Measurements from ENCODE around the gene CDH23.

Gene CDH23

GRCh38 chr10:71537681-71538080 lies 141.0 kb downstream of the CDH23 start:
- DNase-seq (ENCODE audit: low spot score): no peak

GRCh38 chr10:71538608-71539260 lies 142.0 kb downstream of the CDH23 start:
- DNase-seq (ENCODE audit: low spot score): no peak

- no peak for DNase-seq (ENCODE audit: low spot score)
These were observed 142.9 kb downstream of the CDH23 start for GRCh38 chr10:71539442-71540118.

- DNase-seq (ENCODE audit: low spot score): no peak
These were observed 145.8 kb downstream of the CDH23 start for GRCh38 chr10:71542478-71542877.

GRCh38 chr10:71543608-71544170 lies 147.0 kb downstream of the CDH23 start:
- no peak for DNase-seq (ENCODE audit: low spot score)

GRCh38 chr10:71545001-71545400 lies 148.3 kb downstream of the CDH23 start:
- DNase-seq (ENCODE audit: low spot score): no peak

- no peak for DNase-seq (ENCODE audit: low spot score)
These were observed 149.5 kb downstream of the CDH23 start for GRCh38 chr10:71546220-71546619.

GRCh38 chr10:71547312-71547711 lies 150.6 kb downstream of the CDH23 start:
- DNase-seq (ENCODE audit: low spot score): no peak

- no peak for DNase-seq (ENCODE audit: low spot score)
These were observed 151.4 kb downstream of the CDH23 start for GRCh38 chr10:71547876-71548846.

- no peak for DNase-seq (ENCODE audit: low spot score)
These were observed 153.2 kb downstream of the CDH23 start for GRCh38 chr10:71549766-71550533.

- DNase-seq (ENCODE audit: low spot score): no peak
These were observed 153.9 kb downstream of the CDH23 start for GRCh38 chr10:71550628-71551027.

- no peak for DNase-seq (ENCODE audit: low spot score)
These were observed 155.2 kb downstream of the CDH23 start for GRCh38 chr10:71551970-71552369.

GRCh38 chr10:71553432-71553831 lies 156.7 kb downstream of the CDH23 start:
- DNase-seq (ENCODE audit: low spot score): no peak

- DNase-seq (ENCODE audit: low spot score): no peak
These were observed 158.0 kb downstream of the CDH23 start for GRCh38 chr10:71554671-71555070.

- no peak for DNase-seq (ENCODE audit: low spot score)
These were observed 158.5 kb downstream of the CDH23 start for GRCh38 chr10:71555087-71555723.

GRCh38 chr10:71555724-71556119 lies 159.0 kb downstream of the CDH23 start:
- no peak for DNase-seq (ENCODE audit: low spot score)

- no peak for DNase-seq (ENCODE audit: low spot score)
These were observed 162.3 kb downstream of the CDH23 start for GRCh38 chr10:71558991-71559390.

- DNase-seq (ENCODE audit: low spot score): no peak
These were observed 164.4 kb downstream of the CDH23 start for GRCh38 chr10:71561003-71561574.

- DNase-seq (ENCODE audit: low spot score): no peak
These were observed 165.5 kb downstream of the CDH23 start for GRCh38 chr10:71562181-71562580.

- no peak for DNase-seq (ENCODE audit: low spot score)
These were observed 166.2 kb downstream of the CDH23 start for GRCh38 chr10:71562904-71563303.

Data from putamen (tissue), 1 donor.